ENCODE measurements around the gene CYP4F22.

Gene CYP4F22

DNA sequence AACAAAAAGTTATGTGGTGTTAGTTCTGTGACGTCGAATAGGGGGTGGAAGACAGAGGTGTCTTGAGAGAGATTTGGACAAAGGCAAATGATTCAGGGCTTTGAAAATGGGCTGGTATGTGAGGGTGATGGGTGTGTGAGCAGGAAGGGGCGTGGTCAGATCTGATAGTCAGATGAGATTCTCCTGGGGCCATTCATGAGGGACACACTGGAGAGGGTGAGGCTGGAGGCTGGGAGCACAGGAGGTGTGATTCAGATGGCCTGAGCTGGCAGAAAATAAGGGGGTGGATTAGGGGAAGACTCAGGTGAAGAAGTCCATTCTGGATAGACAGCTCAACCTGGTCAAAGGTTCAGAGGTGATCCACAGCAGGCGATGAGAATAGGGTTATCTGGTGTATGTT, 28.0 kb downstream of the CYP4F22 start:
- no peak for DNase-seq (ENCODE audit: low spot score)

DNA sequence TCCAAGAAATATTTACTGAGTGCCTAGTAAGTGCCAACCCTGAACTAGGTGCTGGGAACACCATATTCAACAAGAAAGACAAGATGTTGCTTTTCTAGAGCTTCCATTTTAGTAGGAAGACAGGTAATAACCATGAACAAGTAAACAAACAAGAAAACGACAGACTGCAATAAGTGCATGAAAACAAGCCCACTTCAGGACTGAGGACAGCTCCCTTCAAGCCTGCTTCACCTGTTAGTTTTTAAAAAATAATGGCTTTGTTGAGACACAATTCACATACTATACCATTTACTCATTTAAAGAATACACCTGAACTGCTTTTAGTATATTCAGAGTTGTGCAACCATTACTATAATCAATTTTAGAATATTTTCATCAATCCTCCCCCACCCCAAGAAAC, 30.4 kb downstream of the CYP4F22 start:
- DNase-seq (ENCODE audit: low spot score), result no peak

DNA sequence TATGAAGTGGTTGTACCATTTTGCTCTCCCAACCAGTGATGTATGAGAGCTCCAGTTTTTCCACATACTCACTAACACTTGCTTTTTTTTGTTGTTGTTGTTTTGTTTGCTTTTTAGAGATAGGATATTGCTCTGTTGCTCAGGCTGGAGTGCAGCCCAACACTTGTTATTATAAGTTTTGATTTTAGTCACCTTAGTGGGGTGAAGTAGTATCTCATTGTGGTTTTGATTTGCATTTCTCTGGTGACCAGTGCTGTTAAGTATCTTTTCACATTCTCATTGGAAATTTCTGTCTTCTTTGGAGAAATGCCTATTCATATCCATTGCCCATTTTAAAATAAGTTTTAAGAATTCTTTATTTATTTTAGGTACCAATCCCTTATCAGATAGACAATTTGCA, 31.3 kb downstream of the CYP4F22 start:
- DNase-seq (ENCODE audit: low spot score), result no peak

DNA sequence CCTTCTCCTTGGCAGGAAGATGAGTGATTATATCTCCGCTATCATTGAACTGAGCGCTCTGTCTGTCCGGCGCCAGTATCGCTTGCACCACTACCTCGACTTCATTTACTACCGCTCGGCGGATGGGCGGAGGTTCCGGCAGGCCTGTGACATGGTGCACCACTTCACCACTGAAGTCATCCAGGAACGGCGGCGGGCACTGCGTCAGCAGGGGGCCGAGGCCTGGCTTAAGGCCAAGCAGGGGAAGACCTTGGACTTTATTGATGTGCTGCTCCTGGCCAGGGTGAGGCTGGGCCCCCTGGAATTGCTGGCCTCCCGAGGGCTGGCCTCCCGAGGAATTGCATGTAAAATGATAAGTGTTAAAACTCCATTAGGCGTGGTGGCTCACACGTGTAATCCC, 32.1 kb downstream of the CYP4F22 start:
- DNase-seq (ENCODE audit: low spot score), result no peak

DNA sequence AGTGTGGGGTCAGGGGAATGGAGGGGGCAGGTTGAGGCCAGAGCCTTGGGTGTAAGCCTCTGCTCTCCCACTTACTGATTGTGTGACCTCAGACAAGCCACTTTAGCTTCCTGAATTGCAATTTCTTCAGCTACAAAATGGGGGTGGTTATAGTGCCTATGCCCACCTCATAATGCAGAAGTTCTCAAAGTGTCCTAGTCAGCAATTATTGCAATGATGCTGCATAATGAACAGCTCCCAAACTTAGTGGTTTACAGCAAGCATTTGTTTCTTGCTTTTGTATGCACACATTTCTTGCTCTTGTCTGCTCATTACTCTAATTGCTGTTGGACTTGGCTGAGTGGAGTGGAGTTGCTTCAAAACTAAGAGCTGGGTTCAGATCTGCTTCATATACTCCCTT, 36.0 kb downstream of the CYP4F22 start:
- no peak for DNase-seq (ENCODE audit: low spot score)

DNA sequence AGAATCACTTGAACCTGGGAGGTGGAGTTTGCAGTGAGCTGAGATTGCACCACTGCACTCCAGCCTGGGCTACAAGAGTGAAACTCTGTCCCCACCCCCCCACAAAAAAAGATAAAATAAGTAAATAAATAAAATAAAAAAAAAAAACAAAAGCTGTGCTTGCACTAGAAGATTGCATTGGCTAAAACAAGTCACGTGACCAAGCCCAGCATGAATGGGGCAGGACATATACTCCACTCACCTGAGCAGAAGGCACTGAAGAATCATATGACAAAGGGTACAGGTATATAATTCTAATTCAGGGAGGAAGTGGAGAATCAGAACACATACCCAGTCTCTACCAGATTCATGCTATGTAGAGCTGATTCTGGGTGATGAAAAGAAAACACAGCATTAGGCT, 36.6 kb downstream of the CYP4F22 start:
- DNase-seq (ENCODE audit: low spot score), result no peak

DNA sequence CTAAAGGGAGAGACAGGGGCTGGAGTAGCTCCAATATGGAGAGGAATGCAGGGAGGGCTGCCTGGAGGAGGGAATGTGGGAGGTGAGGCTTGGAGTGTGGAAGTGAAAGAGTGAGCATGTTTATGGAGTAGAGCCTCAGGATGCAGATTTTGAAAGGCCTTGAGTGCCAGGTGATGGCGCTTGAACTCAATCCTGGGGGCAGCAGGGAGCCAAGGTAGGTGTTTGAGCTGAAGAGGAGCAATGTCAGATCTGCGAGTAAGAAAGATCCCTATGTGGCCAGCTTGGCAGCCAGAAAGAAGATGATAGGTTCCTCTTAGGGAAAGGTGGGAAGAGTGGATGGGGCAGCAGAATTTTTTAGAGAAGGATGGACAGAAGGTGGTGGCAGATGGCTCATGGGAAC, 40.3 kb downstream of the CYP4F22 start:
- DNase-seq (ENCODE audit: low spot score), result no peak

DNA sequence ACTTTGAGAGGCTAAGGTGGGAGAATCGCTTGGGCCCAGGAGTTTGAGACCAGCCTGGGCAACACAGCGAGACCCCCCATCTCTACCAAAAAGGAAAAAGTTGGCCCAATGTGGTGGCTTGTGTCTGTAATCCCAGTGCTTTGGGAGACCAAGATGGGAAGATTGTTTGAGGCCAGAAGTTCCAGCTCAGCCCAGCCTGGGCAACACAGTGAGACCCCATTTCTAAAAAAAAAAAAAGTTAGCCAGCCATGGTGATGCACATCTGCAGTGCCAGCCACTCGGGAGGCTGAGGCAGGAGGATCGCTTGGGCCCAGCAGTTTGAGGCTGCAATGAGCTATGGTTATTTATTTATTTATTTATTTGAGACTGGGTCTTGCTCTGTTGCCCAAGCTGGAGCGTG, 41.3 kb downstream of the CYP4F22 start:
- no peak for DNase-seq (ENCODE audit: low spot score)

DNA sequence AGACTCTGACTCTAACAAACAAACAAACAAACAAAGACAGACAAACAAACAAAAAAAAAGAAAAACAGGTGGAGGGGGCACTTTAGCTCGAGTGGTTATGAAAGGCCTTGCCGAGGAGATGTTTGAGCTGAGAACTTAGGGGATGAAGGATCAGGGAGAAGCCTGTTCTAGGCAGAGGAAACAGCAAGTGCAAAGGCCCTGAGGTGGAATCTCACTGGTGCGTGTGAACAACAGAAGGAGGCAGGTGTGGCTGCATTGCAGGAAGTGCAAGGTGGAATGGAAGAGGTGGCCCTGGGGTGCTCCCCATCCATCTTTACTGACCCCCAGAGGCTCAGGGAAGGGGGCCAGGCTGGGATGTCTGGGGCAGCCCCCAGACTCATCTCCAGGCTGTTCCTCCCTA, 41.9 kb downstream of the CYP4F22 start:
- no peak for DNase-seq (ENCODE audit: low spot score)

DNA sequence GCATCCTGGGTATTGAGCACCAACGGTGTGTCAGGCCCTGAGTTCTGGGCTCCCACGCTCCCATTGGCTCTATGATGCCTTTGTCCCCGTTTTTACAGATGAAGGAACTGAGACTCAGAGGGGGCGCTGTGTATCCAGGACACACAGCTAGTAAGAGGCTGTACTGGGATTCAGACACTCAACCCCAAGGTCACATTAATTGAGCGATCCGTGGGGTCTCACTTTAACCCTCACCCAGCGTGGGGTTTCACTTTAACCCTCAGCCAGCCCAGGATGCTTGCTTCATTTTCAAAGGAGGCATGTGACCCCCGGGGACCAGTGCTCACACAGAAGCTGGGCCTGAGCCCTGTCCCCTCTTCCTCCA, 42.6 kb downstream of the CYP4F22 start:
- peak; percentile 15 for DNase-seq (ENCODE audit: low spot score)

DNA sequence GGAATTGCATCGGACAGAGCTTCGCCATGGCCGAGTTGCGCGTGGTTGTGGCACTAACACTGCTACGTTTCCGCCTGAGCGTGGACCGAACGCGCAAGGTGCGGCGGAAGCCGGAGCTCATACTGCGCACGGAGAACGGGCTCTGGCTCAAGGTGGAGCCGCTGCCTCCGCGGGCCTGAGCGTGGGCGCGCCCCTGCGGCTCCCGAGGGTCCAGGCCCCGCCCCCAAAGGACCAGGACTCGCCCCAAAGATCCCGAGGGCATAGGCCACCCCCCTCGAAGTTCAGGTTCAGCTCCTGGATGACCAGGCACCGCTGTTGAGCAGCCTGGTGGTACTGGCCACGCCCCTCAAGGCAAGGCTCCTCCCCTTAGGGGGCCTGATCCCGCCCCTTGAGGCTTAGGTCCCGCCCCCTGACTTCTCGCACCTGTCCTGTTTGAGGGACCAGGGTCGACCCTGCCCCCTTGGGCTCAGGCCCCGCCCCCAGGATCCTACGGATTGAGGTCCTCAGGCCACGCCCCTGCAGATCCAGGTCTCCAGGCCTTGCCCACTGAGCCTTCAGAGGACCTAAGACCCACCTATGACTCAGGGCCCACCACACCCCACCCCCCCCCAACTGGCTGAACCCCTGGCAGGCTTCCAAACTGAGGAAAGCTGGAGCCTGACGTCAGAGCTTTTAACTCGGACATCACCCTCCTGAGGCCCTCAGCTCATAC, 43.1 kb downstream of the CYP4F22 start:
- no peak for DNase-seq (ENCODE audit: low spot score)

DNA sequence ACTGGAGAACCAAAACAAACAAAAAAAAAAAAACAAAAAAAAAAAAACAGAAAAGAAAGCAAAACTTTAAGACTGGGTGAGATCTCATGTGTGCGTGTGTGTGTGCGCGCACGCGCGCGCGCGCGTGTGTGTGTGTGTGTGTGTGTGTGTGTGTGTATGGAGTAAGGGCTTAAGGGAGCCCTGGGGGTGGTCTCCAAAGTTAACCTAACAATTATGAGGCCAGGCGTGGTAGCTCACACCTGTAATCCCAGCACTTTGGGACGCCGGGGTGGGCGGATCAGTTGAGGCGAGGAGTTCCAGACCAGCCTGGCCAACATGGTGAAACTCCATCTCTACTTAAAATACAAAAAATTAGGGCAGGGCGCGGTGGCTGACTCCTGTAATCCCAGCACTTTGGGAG, 46.7 kb downstream of the CYP4F22 start:
- DNase-seq (ENCODE audit: low spot score), result no peak

DNA sequence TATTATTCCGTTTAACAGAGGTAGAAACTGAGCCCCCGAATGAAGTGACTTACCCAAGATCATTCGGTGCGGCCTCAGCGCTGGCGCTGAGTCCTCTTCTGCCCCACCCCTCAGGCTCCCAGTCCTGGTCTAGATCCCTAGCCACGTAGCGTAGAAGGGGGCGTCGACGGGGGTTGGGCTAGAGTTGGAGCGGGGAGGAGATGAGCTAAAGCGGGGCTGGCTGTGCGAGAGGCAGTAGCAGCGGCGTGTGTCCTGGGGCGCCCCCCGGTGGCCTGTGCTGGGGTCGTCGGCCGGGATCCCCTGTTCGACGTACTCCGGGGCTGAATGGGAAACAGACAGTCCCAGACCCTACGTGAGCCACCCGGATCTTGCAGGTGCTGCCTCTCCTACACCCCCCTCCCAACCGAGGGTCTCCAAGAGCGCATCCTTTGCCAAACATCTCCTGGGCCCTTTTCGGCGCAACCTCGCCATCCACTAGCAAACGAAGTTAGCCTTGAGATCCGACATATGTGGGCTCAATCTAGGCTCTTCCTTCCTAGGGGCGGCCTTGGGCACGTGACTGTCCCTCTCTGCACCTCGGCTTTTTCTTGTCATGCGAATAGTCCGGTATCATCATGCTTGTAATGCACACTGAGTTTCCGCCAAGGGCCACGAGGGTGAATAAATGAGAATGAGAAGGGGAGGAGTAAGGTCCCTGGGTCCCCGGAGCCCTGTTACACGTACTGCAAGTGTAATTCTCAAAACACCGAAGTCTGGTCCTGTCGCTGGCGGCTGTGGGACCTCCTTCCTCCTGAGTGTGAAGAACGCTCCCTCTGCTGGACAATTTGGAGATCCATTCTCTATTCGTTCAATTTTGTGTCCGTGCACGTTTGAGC, 47.7 kb downstream of the CYP4F22 start:
- peak; percentile 94 for DNase-seq (ENCODE audit: low spot score)

DNA sequence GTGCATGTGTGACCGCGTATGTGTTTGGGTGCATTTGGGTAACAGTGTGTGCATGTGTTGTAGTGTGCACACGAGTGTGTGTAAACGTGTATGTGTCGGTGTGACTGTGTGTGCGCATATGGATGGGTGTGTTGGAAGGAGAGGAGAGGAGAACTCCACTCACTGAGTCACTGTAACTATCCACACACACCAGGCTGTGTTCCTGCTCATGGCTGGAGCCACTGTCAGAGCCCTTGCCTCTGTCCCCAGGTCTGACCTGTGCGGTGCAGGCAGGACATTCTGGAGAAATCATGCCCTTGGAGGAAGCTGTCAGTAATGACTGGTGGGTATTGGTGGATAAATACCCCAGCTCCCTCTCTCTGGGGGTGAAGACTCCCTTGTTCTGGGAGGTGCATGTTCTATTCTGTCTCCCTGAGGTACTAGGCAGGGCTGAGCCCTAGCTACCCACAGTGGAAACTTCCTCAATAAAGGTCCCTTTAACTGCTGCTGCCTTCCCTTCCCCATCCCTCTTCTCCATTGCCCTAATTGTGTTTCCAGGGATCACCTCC, 48.4 kb downstream of the CYP4F22 start:
- no peak for DNase-seq (ENCODE audit: low spot score)

DNA sequence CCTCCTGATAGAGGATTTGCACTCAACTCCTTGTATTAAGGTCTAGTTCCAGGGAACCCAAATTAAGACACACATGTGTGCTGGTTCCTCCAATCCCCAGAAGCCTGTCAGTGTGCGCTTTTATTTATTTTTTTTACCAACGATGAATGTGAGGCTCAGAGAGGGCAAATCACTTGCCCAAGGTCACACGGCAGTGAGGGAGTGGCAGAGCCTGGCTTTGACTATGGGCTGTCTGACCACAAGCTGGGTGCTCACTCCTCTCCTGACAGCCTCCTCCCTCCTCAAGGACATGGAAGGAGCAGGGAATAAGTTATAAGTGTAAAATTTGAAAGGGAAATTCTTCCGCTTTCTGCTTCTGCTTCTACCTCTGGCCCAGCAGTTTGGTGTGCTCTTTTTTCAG, 48.9 kb downstream of the CYP4F22 start:
- no peak for DNase-seq (ENCODE audit: low spot score)

DNA sequence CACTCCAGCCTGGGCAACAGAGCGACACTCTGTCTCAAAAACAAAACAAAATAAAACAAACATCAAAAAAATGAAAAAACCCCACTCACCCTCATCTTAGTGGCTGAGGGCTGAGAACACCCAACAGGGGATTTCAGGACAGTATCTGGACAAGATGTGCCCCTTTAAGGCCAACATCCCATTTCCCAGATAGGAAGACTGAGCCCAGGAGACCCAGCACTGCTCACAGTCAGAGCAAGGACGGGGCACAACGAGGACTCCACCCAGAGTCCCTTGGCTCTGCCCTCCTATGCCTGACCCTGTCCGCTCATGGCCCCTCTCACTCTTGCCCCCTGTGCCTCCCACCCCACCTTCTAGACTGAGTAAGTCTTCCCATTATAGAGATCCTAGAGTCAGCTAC, 53.8 kb downstream of the CYP4F22 start:
- DNase-seq (ENCODE audit: low spot score), result no peak

DNA sequence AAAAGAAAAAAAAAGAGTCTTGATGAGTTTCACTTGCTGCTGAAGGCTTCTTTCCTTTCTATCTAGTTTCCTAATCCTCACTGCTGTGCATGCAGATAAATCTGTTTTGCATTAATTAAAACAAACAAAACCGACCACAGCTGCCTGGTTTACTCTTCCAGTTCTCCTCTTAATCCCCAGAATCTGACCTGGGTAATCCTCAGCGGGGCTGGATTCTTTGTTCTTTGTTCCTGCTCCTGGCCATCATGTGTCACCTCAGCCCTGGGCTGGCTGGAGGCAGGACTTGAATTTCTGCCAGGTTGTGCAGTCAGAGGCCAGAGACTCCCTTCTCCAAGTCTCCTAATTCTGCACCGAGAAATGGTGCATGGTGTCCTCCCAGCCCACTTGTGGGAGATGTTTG, 54.5 kb downstream of the CYP4F22 start:
- DNase-seq (ENCODE audit: low spot score), result no peak

DNA sequence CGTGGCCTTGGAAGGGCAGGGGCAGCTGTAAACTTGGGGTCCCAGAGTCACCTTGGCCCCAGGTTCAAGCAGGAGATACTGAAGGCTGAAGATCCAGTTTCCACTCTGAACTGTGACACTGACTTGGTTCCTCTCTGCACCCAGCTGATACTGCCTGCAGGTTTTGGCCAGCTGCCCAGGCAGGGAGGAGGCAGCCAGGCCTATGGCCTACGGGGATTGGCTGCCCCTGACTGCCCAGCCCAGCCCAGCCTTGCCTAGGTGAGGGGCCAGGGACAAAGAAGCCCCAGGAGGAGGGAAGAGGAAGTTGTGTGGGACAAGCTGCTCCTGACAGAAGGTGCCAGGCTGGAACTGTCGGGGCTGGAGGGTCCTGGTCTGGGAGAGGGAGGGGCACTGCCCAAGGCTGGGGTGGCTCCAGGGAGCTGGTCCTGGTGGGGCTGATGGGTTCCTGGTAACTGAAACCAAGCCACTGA, 55.0 kb downstream of the CYP4F22 start:
- no peak for DNase-seq (ENCODE audit: low spot score)

DNA sequence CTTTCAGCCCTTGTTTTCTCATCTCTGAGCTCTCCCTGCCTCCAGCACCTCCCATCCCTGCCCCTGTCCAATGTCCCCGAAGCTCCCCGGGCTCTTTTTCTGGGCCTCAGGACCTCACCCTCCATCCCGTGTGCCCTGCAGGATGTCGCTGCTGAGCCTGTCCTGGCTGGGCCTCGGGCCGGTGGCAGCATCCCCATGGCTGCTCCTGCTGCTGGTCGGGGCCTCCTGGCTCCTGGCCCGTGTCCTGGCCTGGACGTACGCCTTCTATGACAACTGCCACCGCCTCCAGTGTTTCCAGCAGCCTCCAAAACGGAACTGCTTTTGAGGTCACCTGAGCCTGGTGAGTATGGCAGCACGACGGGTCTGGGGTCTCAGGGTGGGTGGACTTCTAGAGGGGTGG, 55.6 kb downstream of the CYP4F22 start:
- DNase-seq (ENCODE audit: low spot score), result no peak

DNA sequence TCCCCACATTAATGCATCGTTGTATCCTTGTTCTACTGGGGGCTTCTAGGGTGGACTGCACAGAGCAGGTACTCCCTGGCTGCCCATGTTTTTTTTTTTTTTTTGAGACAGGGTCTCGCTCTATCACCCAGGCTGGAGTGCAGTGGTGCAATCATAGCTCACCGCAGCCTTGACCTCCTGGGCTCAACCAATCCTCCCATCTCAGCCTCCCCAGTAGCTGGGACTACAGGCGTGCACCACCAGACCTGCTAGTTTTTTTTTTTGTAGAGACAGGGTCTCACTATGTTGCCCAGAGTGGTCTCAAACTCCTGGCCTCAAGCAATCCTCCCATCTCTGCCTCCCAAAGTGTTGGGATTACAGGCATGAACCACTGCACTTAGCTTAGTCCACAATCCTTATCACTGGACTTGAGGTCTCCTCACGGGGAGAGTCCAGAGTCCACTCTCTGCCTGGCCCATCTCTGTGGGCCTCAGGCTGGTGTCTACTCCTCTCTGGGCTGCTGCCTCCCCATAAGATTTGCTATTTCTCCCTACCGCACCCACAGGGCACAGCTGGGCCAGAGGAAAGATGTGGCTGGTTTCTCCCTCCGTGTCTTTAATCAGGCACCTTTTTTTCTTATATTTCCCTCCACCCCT, 56.3 kb downstream of the CYP4F22 start:
- DNase-seq (ENCODE audit: low spot score), result no peak

DNA sequence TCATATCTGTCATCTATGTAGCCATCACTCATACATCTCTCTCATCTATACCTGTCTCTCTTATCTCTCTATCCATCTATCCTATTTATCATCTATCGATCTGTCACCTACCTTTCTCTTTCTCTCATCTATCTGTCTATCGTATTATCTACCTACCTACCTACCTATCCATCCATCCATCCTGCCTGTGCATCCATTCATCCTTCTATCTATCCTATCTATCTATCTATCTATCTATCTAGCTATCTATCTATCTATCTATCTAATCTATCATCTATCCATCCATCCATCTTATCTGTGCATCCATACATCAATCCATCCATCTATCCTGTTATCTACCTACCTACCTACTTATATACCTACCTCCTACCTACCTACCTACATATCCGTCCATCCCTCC, 62.1 kb downstream of the CYP4F22 start:
- no peak for DNase-seq (ENCODE audit: low spot score)

DNA sequence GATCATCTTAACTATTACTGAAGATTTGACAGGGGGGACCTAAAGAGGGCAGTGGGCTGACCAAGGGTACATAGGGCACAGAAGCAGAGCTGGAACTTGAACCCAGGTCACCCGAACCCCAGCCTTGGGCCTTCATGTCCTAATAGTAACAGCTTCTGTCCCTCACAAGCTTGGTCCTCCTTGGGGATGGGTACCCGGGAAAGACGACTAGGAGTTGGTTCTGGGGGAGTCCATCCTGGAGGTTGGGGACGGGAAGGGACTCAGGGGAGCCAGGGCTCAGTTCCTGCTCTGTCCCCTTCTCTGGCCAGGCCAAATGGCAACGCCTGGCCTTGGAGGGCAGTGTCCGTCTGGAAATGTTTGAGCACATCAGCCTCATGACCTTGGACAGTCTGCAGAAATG, 67.1 kb downstream of the CYP4F22 start:
- no peak for DNase-seq (ENCODE audit: low spot score)

Measured in Ammon's horn (tissue), 1 donor.